SJSA1 (cell line): ENCODE results near the gene THBS2. TPM values are rescaled to one million over a fixed set of nuclear protein-coding genes. Genes with fewer than 3 reads are reported as not detected.
"Not testable (repeated sequence)": the region's sequence is repeated elsewhere in the genome, so short reads cannot be mapped to it uniquely, and the experiment has no call there.

Experiments used
- DNase-seq, 2 experiments: peaks; one replicate each; pipeline ENCODE4 v3.0.0-alpha.2; 2015 to 2020; ENCODE audit warnings: low spot score in 2 of 2, low read depth in 1 of 2
- H3K27ac ChIP-seq: fragments of 250-450 bp; sonication (Bioruptor Pico); 2 replicates; pipeline ENCODE4 v1.5.1; 2020; ENCODE audit warnings: mild to moderate bottlenecking, moderate library complexity
- H3K27me3 ChIP-seq: fragments of 250-450 bp; sonication (Bioruptor Pico); replicated peaks from 2 replicates; pipeline ENCODE4 v1.5.1; 2020; ENCODE audit warnings: mild to moderate bottlenecking, moderate library complexity
- H3K36me3 ChIP-seq: fragments of 250-450 bp; sonication (Bioruptor Pico); 2 replicates; pipeline ENCODE4 v1.5.1; 2020; ENCODE audit warnings: mild to moderate bottlenecking
- H3K4me1 ChIP-seq: fragments of 250-450 bp; sonication (Bioruptor Pico); replicated peaks from 2 replicates; pipeline ENCODE4 v1.6.1; 2021; ENCODE audit warnings: mild to moderate bottlenecking
- H3K4me3 ChIP-seq: fragments of 250-450 bp; sonication (Bioruptor Pico); 2 replicates; pipeline ENCODE4 v1.5.1; 2020; ENCODE audit warnings: mild to moderate bottlenecking
- H3K9me3 ChIP-seq: fragments of 250-450 bp; sonication (Bioruptor Pico); replicated peaks from 2 replicates; pipeline ENCODE4 v1.5.1; 2020; ENCODE audit warnings: mild to moderate bottlenecking
- total RNA-seq: library from RNA; depleted of rRNA; stranded (reverse); fragments of >200 nt; shearing (Covaris generic); gene quantifications from 2 replicates; pipeline ENCODE4 v1.2.3, GENCODE V29; 2014

The THBS2 gene
- total RNA-seq, 1 experiment from 2014 or later: not detected

DNA sequence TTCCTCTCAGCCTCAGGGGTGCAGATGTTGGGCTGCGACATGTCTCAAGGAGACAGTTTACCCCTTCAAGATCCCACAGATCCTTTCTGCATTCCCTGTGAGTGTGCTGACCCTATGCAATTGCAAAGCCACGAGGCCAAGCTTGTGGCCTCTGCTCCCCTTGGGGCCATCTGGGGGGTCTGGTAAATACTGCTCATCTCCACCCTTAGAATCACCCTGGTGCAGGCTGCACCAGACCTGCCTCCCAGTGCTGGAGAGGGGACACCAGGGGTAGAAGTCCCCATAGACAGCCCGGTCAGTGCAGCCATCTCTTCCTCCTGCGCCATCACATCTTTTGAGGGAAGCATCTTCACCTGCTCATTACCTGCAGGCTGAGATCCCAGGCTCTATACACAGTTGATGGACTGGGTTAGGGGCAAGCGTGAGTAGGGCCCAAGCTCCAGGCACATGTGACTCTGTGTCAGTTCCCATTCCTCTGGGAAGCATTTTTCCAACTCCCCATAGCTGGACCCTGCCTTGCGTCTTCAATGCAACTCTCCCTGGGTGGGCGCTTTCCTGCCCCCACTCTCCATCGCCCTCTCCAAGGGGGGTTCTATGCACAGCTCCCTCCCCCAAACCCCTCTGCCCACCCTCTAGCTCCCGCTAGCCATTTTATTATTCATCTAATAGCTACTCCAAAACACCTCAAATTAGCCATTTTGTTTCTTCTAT lies 53.9 kb downstream of the THBS2 start:
- DNase-seq: no peak
- Histone ChIP-seq H3K4me1 (no peaks in the 10 kb centered on the region), H3K27ac (no peak overlapping the region), H3K4me3 (no peak overlapping the region), H3K9me3 (no peaks in the 10 kb centered on the region), H3K36me3 (no peaks in the 10 kb centered on the region), H3K27me3 (no peaks in the 10 kb centered on the region)

DNA sequence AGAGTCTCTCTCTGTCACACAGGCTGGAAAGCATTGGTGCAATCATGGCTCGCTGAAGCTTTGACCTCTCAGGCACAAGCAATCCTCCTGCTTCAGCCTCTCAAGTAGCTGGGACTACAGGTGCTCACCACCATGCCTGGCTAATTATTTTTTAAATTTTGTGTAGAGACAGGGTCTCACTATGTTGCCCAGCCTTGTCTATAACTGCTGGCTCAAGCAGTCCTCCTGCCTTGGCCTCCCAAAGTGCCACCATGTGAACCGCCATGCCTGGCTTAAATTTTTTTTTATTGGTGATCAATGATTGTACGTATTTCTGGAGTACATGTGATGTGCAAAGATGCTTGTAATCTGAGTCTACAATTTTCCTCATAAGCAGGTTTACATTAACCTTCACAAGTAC lies 54.8 kb downstream of the THBS2 start:
- Histone ChIP-seq H3K4me3 (no peak overlapping the region), H3K9me3 (no peaks in the 10 kb centered on the region), H3K27ac (no peak overlapping the region), H3K36me3 (no peaks in the 10 kb centered on the region), H3K4me1 (no peaks in the 10 kb centered on the region), H3K27me3 (no peaks in the 10 kb centered on the region)
- DNase-seq: no peak

- H3K4me3 ChIP-seq, H3K9me3 ChIP-seq, H3K27ac ChIP-seq, H3K4me1 ChIP-seq, H3K27me3 ChIP-seq, DNase-seq, H3K36me3 ChIP-seq: not testable (repeated sequence)
These were observed 55.7 kb downstream of the THBS2 start for GRCh38 chr6:169197929-169198328.

DNA sequence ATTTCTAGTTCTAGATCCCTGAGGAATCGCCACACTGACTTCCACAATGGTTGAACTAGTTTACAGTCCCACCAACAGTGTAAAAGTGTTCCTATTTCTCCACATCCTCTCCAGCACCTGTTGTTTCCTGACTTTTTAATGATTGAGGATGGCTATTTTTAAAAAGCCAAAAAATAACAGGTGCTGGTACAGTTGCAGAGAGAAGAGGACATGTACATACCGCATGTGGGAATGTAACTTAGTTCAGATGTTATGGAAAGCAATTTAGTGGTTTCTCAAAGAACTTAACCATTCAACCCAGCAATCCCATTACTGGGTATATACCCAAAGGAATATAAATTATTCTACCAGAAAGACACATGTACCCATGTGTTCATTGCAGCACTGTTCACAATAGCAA lies 57.4 kb downstream of the THBS2 start:
- not testable (repeated sequence) for DNase-seq, H3K27me3 ChIP-seq

GRCh38 chr6:169194737-169195136 lies 58.9 kb downstream of the THBS2 start:
- Histone ChIP-seq H3K4me1 (peaks cover 5% of the 10 kb centered on the region), H3K27ac (no peak overlapping the region), H3K4me3 (no peak overlapping the region), H3K36me3 (no peaks in the 10 kb centered on the region), H3K9me3 (no peaks in the 10 kb centered on the region), H3K27me3 (no peaks in the 10 kb centered on the region)
- DNase-seq: no peak

More for the DNA sequence above, 57.4 kb downstream of the THBS2 start:
- H3K4me3 ChIP-seq, H3K27ac ChIP-seq, H3K36me3 ChIP-seq, H3K4me1 ChIP-seq, H3K9me3 ChIP-seq: not testable (repeated sequence)

GRCh38 chr6:169190970-169191369 lies 62.7 kb downstream of the THBS2 start:
- no peak overlapping the region for H3K4me3 ChIP-seq
- H3K4me1 ChIP-seq: peaks cover 23% of the 10 kb centered on the region
- no peak for DNase-seq
- no peak overlapping the region for H3K27ac ChIP-seq
- no peaks in the 10 kb centered on the region for H3K9me3 ChIP-seq
- no peaks in the 10 kb centered on the region for H3K36me3 ChIP-seq
- no peaks in the 10 kb centered on the region for H3K27me3 ChIP-seq

- H3K36me3 ChIP-seq: no peaks in the 10 kb centered on the region
- H3K27me3 ChIP-seq: no peaks in the 10 kb centered on the region
- H3K4me1 ChIP-seq: peaks cover 23% of the 10 kb centered on the region
- H3K27ac ChIP-seq: no peak overlapping the region
- no peak overlapping the region for H3K4me3 ChIP-seq
- no peaks in the 10 kb centered on the region for H3K9me3 ChIP-seq
- peak; percentile 20 to 48 for DNase-seq
These were observed 63.5 kb downstream of the THBS2 start for GRCh38 chr6:169190144-169190584.

GRCh38 chr6:169189686-169190085 lies 64.0 kb downstream of the THBS2 start:
- no peak overlapping the region for H3K27ac ChIP-seq

GRCh38 chr6:169189182-169189581 lies 64.5 kb downstream of the THBS2 start:
- Histone ChIP-seq H3K27me3 (no peaks in the 10 kb centered on the region), H3K4me3 (no peak overlapping the region), H3K36me3 (no peaks in the 10 kb centered on the region), H3K9me3 (no peaks in the 10 kb centered on the region), H3K27ac (no peak overlapping the region), H3K4me1 (peaks cover 23% of the 10 kb centered on the region)
- DNase-seq: no peak

More at GRCh38 chr6:169189686-169190085, 64.0 kb downstream of the THBS2 start:
- no peaks in the 10 kb centered on the region for H3K9me3 ChIP-seq
- peaks cover 23% of the 10 kb centered on the region for H3K4me1 ChIP-seq
- H3K36me3 ChIP-seq: no peaks in the 10 kb centered on the region
- no peaks in the 10 kb centered on the region for H3K27me3 ChIP-seq
- no peak for DNase-seq
- no peak overlapping the region for H3K4me3 ChIP-seq

GRCh38 chr6:169188475-169188874 lies 65.2 kb downstream of the THBS2 start:
- Histone ChIP-seq H3K4me1 (peaks cover 23% of the 10 kb centered on the region), H3K27ac (no peak overlapping the region), H3K4me3 (no peak overlapping the region), H3K27me3 (no peaks in the 10 kb centered on the region), H3K36me3 (no peaks in the 10 kb centered on the region), H3K9me3 (no peaks in the 10 kb centered on the region)
- DNase-seq: peak; percentile 75 to 76

DNA sequence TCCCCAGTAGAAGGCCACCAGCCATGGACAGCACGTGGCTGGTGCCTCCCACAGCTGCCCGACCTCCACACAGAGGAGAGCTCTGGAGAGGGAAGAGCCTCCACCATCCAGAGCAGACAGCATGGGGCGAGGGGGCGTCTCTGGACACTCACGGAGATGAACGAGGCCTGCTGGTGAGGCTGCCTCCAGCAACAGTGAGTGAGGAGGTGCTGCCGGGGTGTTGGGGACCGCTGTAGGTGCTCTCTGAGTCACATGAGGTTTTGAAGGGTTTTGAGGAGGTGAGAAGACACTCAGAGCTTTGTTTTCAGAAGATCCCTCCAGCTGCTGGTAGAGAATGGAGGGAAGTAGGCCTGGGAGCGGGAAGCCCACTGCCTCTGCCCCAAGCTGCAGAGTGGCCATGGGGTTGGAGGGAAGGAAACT lies 65.6 kb downstream of the THBS2 start:
- no peaks in the 10 kb centered on the region for H3K27me3 ChIP-seq
- no peak for DNase-seq
- no peaks in the 10 kb centered on the region for H3K9me3 ChIP-seq
- H3K27ac ChIP-seq: no peak overlapping the region
- H3K4me3 ChIP-seq: no peak overlapping the region
- H3K36me3 ChIP-seq: no peaks in the 10 kb centered on the region
- H3K4me1 ChIP-seq: peaks cover 23% of the 10 kb centered on the region

DNA sequence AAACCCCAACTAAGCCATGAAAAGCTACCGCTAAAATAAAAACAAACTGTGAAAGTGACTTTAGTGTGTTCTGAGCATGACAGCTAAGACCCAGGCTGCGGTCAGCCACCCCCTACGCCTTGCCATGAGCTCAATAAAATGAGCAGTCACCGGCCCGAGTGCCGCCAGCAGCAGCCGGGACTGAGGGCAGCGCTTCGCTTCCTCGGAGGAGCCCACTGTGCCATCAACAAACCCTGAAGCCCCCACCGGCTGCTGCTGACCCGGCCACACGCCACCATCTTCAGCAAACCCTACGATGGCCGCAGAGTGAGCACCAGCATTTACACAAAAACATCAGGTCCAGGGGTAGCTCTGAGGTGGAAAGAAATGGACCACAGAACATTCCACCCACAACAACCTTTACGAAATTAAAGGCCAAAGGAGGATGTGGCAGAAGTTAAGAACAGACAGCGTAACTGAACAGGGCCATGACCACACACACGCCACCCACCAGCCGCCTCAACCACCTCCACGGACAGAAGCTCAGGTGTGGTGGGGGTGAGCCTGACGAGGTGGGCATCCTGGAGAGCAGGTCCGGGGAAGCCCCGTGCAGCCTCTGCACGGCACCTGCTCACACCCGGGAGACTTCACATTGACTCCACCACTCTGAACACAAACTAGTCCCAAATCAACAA lies 67.0 kb downstream of the THBS2 start:
- no peaks in the 10 kb centered on the region for H3K36me3 ChIP-seq
- DNase-seq: no peak
- no peaks in the 10 kb centered on the region for H3K9me3 ChIP-seq
- H3K27ac ChIP-seq: no peak overlapping the region
- no peak overlapping the region for H3K4me3 ChIP-seq
- peaks cover 23% of the 10 kb centered on the region for H3K4me1 ChIP-seq
- H3K27me3 ChIP-seq: no peaks in the 10 kb centered on the region

GRCh38 chr6:169185692-169186485 lies 67.8 kb downstream of the THBS2 start:
- peaks cover 23% of the 10 kb centered on the region for H3K4me1 ChIP-seq
- no peaks in the 10 kb centered on the region for H3K36me3 ChIP-seq
- no peak for DNase-seq
- no peaks in the 10 kb centered on the region for H3K27me3 ChIP-seq
- no peaks in the 10 kb centered on the region for H3K9me3 ChIP-seq
- no peak overlapping the region for H3K27ac ChIP-seq
- no peak overlapping the region for H3K4me3 ChIP-seq

DNA sequence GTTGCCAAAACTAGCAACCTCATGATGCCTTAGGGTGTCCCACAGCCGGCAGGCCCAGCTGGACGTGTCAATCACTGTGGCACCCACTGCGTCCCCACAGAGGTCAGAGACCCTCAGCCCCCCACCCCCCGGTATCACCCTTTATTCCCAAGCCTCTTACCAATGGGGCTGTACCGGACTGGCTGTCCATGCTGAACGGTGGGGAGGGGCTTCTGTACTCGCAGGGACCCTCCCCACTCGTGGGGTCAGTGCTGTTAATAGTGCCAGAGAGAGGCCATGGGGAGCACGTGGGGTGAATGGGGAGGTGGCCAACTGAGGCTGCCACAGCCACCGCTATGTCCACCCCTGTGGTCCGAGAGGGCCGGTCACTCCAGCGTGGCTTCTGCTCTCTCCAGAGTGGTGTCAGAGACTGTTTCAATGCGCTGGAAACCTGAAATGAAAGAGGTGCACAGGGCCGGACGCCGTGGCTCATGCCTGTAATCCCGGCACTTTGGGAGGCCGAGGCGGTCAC lies 68.6 kb downstream of the THBS2 start:
- no peaks in the 10 kb centered on the region for H3K9me3 ChIP-seq
- H3K27me3 ChIP-seq: no peaks in the 10 kb centered on the region
- no peak overlapping the region for H3K4me3 ChIP-seq
- DNase-seq: no peak
- H3K36me3 ChIP-seq: no peaks in the 10 kb centered on the region
- H3K27ac ChIP-seq: no peak overlapping the region
- H3K4me1 ChIP-seq: peaks cover 21% of the 10 kb centered on the region
